Subcutaneous adipose tissue (tissue), 4 donors: Measurements from ENCODE around the gene MTMR3. TPM values are rescaled to one million over a fixed set of nuclear protein-coding genes. Genes with fewer than 3 reads are reported as not detected.

Source experiments
- total RNA-seq, 4 donors: library from RNA; depleted of rRNA; stranded (reverse); fragments of >200 nt; gene quantifications; one replicate each; pipeline ENCODE4 v1.1.0, GENCODE V29; 2016
- TF ChIP-seq, protein P1 (sequence below): fragments of 450-650 bp; IDR thresholded peaks from one replicate; pipeline ENCODE4 v1.5.1; 2016; ENCODE audit warnings: low read depth, mild to moderate bottlenecking, control low read depth, antibody characterized with exemption, moderate library complexity

Gene MTMR3
- total RNA-seq, 4 donors from 2014 or later, result 46.6 to 78.6 (median 61.7) TPM

DNA sequence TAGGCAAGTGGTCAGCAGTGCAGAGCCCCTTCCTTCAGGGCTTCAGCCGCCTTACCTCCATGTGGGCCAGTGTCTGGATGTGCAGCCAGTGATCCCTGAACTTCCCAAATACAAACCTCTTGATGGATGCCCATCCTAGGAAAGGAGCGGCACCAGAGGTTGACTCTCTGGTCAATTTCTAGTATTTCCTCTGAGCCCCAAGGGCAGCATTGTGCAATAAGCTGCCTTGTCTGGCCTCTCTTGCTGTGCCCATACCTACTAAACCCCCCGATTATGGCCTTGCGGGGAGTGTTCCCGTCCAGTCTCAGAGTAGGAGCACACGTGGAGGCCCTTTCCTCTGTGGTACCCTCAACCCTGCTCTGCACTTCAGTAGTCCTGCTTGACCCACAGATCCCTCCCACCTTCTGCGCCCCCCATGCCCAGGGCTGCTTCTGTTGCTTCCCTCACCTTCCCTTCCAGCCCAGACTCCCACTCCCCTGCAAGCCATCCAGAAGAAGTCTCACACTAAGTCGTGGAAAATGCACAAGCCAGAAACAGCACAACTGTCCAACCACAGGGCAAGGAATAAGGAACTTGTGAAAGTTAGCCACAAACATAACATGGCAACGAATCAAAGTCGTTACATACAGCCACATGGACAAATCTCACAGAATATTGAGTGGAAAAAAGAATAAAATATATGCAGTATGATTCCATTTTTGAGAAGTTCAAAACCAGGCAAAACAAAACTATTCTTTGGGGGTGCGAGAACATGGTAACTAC, 157.7 kb downstream of the MTMR3 start:
- TF ChIP-seq, protein P1, sequence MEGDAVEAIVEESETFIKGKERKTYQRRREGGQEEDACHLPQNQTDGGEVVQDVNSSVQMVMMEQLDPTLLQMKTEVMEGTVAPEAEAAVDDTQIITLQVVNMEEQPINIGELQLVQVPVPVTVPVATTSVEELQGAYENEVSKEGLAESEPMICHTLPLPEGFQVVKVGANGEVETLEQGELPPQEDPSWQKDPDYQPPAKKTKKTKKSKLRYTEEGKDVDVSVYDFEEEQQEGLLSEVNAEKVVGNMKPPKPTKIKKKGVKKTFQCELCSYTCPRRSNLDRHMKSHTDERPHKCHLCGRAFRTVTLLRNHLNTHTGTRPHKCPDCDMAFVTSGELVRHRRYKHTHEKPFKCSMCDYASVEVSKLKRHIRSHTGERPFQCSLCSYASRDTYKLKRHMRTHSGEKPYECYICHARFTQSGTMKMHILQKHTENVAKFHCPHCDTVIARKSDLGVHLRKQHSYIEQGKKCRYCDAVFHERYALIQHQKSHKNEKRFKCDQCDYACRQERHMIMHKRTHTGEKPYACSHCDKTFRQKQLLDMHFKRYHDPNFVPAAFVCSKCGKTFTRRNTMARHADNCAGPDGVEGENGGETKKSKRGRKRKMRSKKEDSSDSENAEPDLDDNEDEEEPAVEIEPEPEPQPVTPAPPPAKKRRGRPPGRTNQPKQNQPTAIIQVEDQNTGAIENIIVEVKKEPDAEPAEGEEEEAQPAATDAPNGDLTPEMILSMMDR, result no peak

DNA sequence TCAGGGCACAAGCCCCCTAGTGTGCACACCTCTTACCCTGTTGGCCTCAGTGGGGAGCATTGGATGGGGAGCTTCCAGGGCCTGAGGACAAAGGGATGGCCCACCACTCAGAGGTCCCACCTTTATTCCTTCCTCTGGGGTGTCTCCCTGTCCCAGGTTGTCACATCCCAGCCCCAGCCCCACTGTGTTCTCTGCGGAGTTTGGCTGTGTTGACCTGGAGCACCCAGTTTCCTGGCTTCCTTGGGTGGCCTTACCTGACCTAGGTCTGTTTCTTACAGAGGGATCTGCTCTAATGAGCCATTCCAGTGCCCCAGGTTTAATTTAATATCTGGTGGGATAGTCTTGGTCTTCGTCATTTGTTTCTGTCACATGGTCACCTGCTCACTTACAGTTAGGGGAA, 158.5 kb downstream of the MTMR3 start:
- TF ChIP-seq, protein P1, result no peak

DNA sequence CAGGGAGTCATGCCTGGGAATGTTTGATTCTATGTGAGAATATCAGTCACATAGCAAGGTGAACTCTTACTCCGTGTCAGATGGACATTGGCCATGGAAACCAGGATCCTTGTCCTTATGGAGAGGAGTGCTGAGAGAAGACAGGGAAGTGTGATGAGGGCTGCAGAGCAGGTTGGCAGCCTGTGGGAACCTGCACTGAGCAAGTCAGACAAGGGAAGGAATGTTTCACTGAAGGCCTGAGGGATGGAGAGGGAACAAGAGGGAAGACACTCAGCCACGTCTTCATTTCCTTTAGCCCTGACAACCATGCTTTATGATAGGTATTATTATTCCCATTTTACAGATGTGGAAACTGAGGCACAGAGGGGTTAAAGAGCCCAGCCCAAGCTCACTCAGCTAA, 158.9 kb downstream of the MTMR3 start:
- TF ChIP-seq, protein P1, result no peak

DNA sequence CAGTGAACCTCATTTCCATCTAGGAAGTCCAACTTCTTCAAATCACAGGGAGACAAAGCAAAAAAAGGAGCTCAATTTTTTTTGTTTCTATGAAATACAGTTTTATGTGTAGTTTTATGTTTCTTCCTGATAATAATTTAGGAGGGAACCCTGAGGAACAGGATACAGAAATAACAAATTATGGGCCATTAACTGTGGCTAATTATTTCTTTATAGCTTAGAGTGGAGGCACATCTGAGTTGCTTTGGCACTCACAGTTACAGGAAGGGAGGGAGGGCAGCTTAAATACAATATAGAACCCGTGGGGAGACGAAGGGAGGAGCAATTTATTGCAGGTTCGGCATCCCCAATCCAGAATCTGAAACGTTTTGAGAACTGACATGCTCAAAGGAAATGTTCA, 160.2 kb downstream of the MTMR3 start:
- TF ChIP-seq, protein P1, result no peak

DNA sequence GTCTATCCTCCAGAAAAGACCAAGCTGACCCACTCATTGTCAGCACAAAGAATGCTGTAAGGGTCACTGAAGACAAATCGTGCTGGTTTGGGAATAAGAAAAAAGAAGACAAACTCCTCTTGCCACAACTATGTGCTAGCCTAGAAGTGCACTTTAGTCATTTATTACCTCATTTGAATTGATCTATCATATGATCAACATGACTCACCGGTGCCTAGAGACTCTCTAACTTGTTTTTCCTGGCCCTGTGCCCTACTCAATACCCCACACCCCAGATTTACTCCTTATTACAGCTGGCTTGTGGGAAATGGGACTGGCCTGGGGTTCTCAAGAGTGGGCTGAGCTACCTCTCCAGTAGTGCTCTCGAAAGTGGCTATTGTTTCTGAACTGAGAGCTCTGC, 161.4 kb downstream of the MTMR3 start:
- TF ChIP-seq, protein P1, result no peak

- TF ChIP-seq, protein P1, result no peak
Observed at GRCh38 chr22:30044881-30045493, 162.0 kb downstream of the MTMR3 start.

GRCh38 chr22:30045494-30045887, 162.5 kb downstream of the MTMR3 start:
- TF ChIP-seq, protein P1, result no peak
